ENCODE data around the gene KRTAP10-7.
"Not testable (repeated sequence)": the region's sequence is repeated elsewhere in the genome, so short reads cannot be mapped to it uniquely, and the experiment has no call there.

KRTAP10-7 gene

DNA sequence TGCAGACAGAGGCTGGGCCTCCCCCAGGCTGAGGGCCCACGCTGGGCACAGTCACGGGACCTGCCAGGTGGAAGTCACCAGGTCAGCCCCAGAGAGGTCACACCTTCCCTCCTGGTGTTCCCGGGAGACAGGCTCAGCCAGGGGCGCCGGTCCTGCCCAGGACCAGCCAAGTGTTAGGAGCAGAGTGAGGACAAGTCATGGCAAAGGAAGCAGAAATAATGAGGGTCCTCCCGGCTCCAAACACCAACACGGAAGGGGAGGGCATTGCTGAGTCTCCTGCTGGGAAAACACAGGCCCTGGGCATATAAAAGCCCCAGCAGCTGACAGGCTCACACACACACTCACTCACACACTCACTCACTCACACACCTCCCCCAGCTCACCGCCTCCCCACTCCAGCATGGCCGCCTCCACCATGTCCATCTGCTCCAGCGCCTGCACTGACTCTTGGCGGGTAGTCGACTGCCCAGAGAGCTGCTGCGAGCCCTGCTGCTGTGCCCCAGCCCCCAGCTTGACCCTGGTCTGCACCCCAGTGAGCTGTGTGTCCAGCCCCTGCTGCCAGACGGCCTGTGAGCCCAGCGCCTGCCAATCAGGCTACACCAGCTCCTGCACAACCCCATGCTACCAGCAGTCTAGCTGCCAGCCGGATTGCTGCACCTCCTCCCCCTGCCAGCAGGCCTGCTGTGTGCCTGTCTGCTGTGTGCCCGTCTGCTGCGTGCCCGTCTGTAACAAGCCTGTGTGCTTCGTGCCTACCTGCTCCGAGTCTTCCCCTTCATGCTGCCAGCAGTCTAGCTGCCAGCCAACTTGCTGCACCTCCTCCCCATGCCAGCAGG lies 36.8 kb downstream of the KRTAP10-7 start, which contains the start of gene KRTAP10-10:
TSS of gene KRTAP10-10 (plus strand) at position 339 of the 833 bp plus-strand sequence. CDS start at position 401, 62 bp downstream.
- no peak for DNase-seq

DNA sequence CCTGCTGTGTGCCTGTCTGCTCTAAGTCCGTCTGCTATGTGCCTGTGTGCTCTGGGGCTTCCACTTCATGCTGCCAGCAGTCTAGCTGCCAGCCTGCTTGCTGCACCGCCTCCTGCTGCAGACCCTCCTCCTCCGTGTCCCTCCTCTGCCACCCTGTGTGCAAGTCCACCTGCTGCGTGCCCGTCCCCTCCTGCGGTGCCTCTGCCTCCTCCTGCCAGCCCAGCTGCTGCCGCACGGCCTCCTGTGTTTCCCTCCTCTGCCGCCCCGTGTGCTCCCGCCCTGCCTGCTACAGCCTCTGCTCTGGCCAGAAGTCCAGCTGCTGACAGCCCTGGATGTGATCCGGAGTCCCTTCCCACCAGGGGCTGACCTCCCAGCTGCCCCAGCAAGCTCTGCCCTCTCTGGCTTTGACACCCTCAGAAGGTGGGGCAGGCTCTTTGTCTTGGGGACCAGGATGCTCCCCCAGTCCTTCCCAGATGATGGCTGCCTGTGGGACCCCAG lies 37.5 kb downstream of the KRTAP10-7 start:
- DNase-seq = not testable (repeated sequence)

DNA sequence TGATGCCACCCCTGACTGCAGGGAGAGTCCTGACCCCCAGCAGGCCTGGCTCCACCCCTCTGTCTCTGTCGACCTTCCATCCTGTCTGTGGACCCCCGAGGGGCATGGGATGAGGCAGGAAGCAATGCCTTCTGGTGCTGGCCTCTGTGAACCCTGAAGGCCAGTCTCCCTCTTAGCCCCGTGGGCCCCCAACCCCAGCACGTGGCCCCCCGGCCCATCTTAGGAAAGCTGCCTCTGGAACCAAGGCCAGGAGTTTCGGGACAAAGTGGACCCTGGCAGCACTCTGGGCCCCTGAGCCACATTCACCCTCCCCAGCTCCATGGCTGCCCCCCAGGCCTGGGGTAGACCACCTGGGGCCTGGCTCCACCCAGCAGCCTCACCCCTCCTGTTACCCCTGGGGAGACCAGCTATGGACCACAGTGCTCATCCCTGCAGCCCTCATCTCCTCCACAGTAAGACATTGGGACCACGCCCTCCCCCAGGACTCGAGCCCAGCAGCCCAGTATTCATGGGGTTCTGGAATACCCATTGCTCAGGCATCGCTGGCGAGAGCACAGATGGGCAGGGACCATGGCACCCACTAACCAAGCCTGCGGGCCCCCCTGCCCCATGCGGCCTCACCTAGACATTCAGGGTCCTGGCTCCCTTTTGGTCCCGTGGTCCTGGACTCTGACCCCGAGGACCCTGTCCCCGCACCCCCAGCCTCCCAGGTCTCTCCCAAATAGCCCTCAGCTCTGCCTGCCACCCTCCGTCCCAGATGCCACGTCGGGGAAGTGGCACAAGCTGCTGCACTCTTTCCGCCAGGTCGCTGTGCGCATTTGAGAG lies 38.3 kb downstream of the KRTAP10-7 start:
- DNase-seq = not testable (repeated sequence)

DNA sequence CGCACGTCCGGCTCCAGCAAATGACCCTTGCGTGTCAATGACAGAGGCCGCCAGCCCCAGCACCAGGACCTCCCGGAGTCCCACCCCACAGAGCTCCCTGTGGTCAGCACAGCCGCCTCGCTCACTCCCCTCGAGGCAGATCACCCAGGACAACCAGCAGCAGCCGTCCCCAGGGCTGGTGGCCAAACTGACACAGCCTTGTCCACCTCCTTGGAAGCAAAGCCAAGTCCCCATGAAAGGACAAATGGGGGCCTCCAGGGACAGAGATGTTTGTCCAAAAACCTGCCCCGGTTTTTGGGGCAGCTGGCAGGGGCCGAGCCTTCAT lies 38.9 kb downstream of the KRTAP10-7 start:
- DNase-seq = no peak

DNA sequence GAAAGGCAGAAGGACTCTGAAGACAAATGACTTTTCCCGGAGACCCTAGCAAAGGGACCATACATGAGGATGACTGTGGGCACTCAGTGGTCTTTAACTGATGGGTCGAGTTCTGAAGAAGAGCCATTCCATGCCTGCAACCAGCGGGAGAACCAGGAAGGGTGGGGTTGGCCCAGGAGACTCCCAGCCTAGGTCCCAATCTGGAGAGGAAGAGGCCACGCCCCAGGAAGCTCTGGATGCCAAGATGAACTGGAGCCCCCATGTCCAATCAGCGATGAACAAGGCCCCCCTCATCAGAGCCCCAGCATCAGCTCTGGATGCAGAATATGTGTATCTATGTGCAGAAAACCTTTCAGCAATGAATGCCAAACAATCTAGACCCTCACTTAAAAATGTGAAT lies 40.4 kb downstream of the KRTAP10-7 start:
- no peak for DNase-seq

DNA sequence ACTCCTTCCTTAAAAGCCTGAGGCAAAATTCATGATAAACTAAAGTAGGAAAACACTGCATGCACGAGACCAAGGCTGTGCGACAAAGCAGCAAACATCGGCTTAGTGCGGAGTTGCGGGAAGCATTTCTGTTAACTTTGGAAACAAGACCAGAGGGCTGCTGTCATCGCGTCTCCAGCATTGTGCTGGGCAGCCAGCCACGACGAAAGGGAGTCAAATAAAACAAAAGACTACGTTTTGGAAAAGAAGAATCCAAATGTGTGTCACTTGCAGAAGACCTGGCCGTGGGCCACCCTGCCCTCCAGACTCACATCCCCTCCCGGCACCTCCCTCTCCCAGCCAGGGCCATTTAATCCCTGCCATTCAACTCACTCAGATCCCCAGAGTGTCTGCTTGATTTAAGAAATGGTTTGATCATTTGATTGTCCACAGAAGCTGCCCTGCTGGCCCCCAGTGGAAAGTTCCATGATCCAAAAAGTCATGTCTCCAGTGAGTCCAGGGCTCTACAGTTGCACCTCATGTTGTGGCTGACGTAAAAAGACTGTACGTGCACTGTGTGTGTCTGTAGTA lies 43.4 kb downstream of the KRTAP10-7 start:
- no peak for DNase-seq

DNA sequence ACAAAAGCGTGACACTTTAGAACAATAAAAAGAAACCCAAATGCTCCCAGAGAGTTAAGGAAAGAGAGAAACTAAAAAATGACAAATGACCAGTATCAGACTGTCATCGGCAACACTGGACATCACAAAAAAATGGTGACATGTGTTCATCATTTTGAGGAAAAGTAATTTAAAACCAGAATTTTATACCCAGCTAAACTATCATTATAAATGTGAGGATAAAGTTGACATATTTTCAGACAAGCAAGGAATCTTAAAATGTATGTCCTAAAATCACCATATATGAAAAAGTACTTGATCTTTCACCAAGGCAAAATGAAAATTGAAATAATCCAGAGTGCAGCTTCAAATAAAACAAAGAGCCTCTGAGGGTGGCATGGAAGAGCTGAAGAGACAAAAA lies 44.5 kb downstream of the KRTAP10-7 start:
- no peak for DNase-seq

DNA sequence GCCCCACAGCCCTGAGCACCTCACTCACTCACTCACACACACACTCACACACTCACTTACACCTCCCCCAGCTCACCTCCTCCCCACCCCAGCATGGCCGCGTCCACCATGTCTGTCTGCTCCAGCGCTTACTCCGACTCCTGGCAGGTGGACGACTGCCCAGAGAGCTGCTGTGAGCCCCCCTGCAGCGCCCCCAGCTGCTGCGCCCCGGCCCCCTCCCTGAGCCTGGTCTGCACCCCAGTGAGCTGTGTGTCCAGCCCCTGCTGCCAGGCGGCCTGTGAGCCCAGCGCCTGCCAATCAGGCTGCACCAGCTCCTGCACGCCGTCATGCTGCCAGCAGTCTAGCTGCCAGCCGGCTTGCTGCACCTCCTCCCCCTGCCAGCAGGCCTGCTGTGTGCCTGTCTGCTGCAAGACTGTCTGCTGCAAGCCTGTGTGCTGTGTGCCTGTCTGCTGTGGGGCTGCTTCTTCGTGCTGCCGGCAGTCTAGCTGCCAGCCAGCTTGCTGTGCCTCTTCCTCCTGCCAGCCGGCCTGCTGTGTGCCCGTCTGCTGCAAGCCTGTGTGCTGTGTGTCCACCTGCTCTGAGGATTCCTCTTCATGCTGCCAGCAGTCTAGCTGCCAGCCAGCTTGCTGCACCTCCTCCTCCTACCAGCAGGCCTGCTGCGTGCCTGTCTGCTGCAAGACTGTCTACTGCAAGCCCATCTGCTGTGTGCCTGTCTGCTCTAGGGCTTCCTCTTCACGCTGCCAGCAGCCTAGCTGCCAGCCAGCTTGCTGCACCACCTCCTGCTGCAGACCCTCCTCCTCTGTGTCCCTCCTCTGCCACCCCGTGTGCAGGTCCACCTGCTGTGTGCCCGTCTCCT lies 46.2 kb downstream of the KRTAP10-7 start, which contains the start of gene KRTAP10-11:
TSS of gene KRTAP10-11 (plus strand) at position 49 of the 856 bp plus-strand sequence. CDS start at position 94, 45 bp downstream.
- DNase-seq = not testable (repeated sequence)

DNA sequence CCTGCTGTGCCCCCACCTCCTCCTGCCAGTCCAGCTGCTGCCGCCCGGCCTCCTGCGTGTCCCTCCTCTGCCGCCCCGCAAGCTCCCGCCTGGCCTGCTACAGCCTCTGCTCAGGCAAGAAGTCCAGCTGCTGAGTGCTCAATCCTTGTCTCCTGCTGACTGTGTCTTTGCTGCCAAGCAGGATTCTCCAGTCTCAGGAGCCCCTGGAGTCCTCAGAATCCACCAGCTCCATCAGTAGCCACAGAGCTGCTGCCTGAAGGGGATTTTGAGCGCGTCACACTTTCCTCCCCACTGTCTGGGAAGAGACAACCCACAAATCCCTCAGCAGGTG lies 46.8 kb downstream of the KRTAP10-7 start:
- no peak for DNase-seq

DNA sequence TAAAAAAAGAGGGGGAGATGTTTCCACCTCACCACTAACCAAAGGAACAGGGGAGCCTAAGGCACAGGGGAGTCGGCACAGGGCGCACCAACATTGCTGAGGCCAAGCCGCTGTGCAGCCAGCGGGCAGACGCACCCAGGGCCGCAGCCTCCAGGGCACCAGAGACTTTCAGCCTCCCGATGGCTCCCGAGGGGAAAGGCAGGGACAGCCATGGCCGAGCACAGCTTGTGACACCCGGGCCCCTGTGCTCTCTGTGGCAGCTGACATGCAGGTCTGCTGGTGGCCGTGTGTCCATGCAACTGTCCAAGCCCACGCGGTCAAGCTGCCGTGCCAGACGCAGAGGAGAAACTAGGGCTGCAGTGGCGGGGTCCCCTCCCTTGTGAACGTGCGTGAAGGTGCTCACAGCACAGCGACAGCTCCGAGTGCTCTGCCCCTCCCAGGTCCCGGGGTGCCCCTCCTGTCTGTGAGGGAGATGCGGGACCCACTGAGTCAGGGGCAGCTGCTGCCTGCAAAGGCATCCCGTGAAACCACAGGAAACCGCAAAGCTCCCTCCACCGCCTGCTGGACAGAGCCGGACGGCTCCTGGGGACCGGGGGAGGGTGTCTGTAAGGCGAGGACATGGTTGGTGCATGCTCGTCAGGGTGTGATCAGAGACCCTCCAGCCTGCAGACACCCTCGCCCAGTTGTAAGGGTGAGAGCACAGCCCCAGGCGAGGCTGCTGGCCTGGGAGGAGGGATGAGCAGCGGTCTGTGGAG lies 48.3 kb downstream of the KRTAP10-7 start:
- no peak for DNase-seq

DNA sequence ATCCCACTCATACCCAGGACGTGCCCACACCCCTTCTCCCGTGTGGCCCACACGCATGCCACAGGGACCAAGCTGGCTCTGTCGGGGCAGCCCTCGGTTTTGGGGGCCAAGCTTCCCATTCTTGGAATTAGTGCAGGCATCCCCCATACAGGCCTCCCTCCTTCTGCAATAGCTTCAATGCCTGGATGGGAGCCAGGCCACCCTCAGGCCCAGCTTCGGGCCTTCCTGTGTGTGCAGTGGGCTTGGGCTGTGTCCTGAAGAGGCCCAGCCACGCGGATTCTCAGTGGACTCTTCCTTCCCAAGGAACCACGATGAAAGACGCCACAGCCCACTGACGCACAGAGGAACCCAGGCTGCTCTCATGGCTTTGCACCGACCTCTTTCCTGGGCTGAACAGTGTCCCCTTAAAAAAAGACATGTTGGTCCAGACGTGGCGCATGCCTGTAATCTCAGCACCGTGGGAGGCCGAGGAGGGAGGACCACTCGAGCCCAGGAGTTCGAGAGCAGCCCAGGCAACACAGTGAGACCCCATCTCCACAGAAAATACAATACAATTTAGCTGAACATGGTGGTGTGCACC lies 49.2 kb downstream of the KRTAP10-7 start:
- no peak for DNase-seq

DNA sequence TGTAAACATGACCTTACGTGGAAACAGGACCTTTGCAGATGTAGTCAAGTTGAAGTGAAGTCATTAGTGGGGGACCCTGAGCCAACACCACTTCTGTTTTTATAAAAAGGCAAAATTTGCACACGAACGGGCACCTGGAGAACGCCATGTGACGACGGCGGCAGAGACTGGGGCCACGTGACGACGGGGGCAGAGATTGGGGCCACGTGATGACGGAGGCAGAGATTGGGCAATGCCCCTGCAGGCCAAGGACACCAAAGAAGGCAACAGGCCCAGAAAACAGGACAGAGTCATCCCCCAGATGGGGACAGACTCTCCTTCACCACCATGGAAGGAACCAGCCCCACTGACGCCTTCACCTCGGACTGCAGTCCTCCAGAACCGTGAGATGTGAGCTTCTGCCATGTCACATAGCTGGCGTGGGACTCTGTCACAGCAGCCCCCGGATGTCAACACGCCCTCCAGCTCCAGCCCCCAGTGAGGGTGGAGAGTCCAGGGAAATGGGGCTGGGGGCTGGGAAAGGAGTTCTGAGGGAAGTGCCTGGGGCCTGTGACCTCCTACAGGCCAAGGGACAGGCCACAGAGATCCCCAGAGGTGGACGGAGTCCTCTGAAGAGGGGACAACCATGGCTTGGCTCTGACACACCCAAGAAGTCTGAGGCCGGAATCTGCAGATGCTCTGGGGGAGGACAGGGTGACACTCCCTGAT lies 50.0 kb downstream of the KRTAP10-7 start:
- DNase-seq = no peak

DNA sequence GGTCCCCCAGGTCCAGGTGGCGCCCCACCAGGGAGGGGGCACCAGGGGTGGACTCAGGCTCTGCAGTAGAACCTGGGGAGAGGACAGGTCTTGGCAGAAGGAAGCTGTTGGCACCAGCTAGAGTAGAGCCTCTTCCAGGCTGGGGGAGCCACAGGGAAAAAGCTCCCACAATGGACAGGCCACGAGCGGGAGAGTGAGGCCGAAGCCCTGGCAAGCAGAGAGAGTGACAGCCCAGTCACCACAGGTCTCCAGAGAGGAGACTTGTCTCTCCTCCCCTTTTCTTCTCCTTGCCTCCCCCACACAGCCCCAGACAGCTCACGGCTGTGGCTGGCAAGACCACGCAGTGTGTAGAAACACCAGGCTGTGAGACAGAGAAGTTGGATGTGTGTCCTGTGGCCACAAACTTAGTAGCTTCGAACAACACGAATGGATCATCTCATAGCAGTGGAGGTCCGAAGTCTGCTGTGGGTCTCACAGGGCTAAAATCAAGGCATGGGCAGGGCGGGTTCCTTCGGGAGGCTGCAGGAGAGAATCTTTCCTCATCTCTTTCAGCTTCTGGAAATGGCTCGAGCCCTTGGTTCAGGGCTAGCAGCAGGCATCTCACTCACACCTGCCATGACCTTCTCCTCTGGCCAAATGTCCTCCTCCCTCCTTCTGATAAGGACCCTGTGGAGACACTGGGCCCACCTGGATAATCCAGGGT lies 50.7 kb downstream of the KRTAP10-7 start:
- DNase-seq = no peak

Data from suppressor macrophage treated with lipopolysaccharide for 4 hours (primary cell).